Peyer's patch (tissue), 4 donors: ENCODE data around the gene AP1S1. TPM values are rescaled to one million over a fixed set of nuclear protein-coding genes. Genes with fewer than 3 reads are reported as not detected.

Experiments used
- DNase-seq, 3 donors: peaks; one replicate each; pipeline ENCODE4 v3.0.0-alpha.2; 2017 to 2019
- H3K27ac ChIP-seq, 4 donors: fragments of 200-600 bp; sonication (generic); one replicate each; pipeline ENCODE4 v1.5.1; 2016 to 2019
- H3K27me3 ChIP-seq, 2 donors: fragments of 200-600 bp; sonication (generic); one replicate each; pipeline ENCODE4 v1.5.1; 2019
- H3K36me3 ChIP-seq, 3 donors: fragments of 200-600 bp; sonication (generic); one replicate each; pipeline ENCODE4 v1.5.1; 2016 to 2019
- H3K4me1 ChIP-seq, 4 donors: fragments of 200-600 bp; sonication (generic); one replicate each; pipeline ENCODE4 v1.5.1; 2016 to 2019
- H3K4me3 ChIP-seq, 4 donors: fragments of 200-600 bp; sonication (generic); 1 replicate in 3 of 4; 2 replicates in 1 of 4; pipeline ENCODE4 v1.5.1; 2016 to 2019; ENCODE audit warnings: mild to moderate bottlenecking in 1 of 4
- H3K9me3 ChIP-seq, 4 donors: fragments of 200-600 bp; sonication (generic); one replicate each; pipeline ENCODE4 v1.5.1; 2016 to 2019; ENCODE audit warnings: mild to moderate bottlenecking in 1 of 4
- CTCF ChIP-seq, 6 experiments: fragments of 450-650 bp in 4 of 6; fragments of 200-600 bp in 2 of 6; sonication (generic) in 1 of 6; IDR thresholded peaks; one replicate each; pipeline ENCODE4 v1.5.1; 2017 to 2019; ENCODE audit warnings: antibody characterized with exemption in 6 of 6, mild to moderate bottlenecking in 3 of 6, moderate library complexity in 1 of 6
- POLR2A ChIP-seq, 2 donors: fragments of 450-650 bp; IDR thresholded peaks; one replicate each; pipeline ENCODE4 v1.5.1; 2017; ENCODE audit warnings: antibody characterized with exemption in 2 of 2, mild to moderate bottlenecking in 2 of 2, moderate library complexity in 2 of 2
- total RNA-seq, 4 donors: library from RNA; depleted of rRNA; stranded (reverse); fragments of >200 nt; gene quantifications; one replicate each; pipeline ENCODE4 v1.1.0, GENCODE V29; 2016

The AP1S1 gene
- total RNA-seq, 4 donors from 2014 or later, result 53.6 to 136 (median 95.7) TPM

GRCh38 chr7:101162551-101163278, 8.4 kb downstream of the AP1S1 start:
- Histone ChIP-seq H3K4me1 (peaks cover 3 to 45% (median 27%) of the 10 kb centered on the region in 4 donors), H3K4me3 (peak overlapping the region; percentile 28 to 57 (median 42)), H3K36me3 (peaks cover 0 to 26% (median 0%) of the 10 kb centered on the region in 3 donors), H3K27ac (peak overlapping the region in 2 of 4 donors; percentile 14 to 25), H3K9me3 (peaks cover 0 to 3% (median 0%) of the 10 kb centered on the region in 4 donors), H3K27me3 (peaks cover 0 to 38% of the 10 kb centered on the region in 2 donors)
- DNase-seq, result no peak
- TF ChIP-seq POLR2A (IDR thresholded peaks at IDR 0.05) (no peak), CTCF (IDR thresholded peaks at IDR 0.05) (no peak)

- Histone ChIP-seq H3K27me3 (peaks cover 0 to 38% of the 10 kb centered on the region in 2 donors), H3K4me3 (peak overlapping the region; percentile 28 to 57 (median 42)), H3K4me1 (peaks cover 3 to 45% (median 27%) of the 10 kb centered on the region in 4 donors), H3K36me3 (peaks cover 0 to 19% (median 0%) of the 10 kb centered on the region in 3 donors), H3K9me3 (peaks cover 0 to 3% (median 0%) of the 10 kb centered on the region in 4 donors), H3K27ac (no peak overlapping the region)
- TF ChIP-seq POLR2A (IDR thresholded peaks at IDR 0.05) (no peak), CTCF (IDR thresholded peaks at IDR 0.05) (no peak)
- no peak for DNase-seq
Observed at GRCh38 chr7:101163279-101164070, 9.2 kb downstream of the AP1S1 start.

GRCh38 chr7:101164071-101164840, 10.0 kb downstream of the AP1S1 start:
- peak overlapping the region in 3 of 4 donors; percentile 37 to 57 (median 47) for H3K4me3 ChIP-seq
- no peak overlapping the region for H3K27ac ChIP-seq
- DNase-seq, result no peak
- peaks cover 0 to 11% (median 0%) of the 10 kb centered on the region in 3 donors for H3K36me3 ChIP-seq
- peaks cover 3 to 48% (median 27%) of the 10 kb centered on the region in 4 donors for H3K4me1 ChIP-seq
- H3K9me3 ChIP-seq, result peaks cover 0 to 3% (median 0%) of the 10 kb centered on the region in 4 donors
- TF ChIP-seq CTCF (IDR thresholded peaks at IDR 0.05), result no peak
- TF ChIP-seq POLR2A (IDR thresholded peaks at IDR 0.05), result no peak
- peaks cover 0 to 38% of the 10 kb centered on the region in 2 donors for H3K27me3 ChIP-seq

GRCh38 chr7:101165075-101165957, 11.0 kb downstream of the AP1S1 start, which contains the start of gene VGF:
VGF (minus strand) TSS chr7:101165569; CDS start chr7:101164843, 726 bp downstream.
- peaks cover 0 to 1% (median 0%) of the 10 kb centered on the region in 3 donors for H3K36me3 ChIP-seq
- H3K27me3 ChIP-seq, result peaks cover 0 to 42% of the 10 kb centered on the region in 2 donors
- peaks cover 3 to 58% (median 31%) of the 10 kb centered on the region in 4 donors for H3K4me1 ChIP-seq
- peaks cover 0 to 3% (median 0%) of the 10 kb centered on the region in 4 donors for H3K9me3 ChIP-seq
- peak within 1 kb of the TSS in 2 of 4 donors; percentile 10 to 17 for H3K4me3 ChIP-seq
- no peak within 1 kb of the TSS for H3K27ac ChIP-seq
- peak; percentile 86 to 96 (median 96) for DNase-seq
- TF ChIP-seq CTCF (IDR thresholded peaks at IDR 0.05) (no peak), POLR2A (IDR thresholded peaks at IDR 0.05) (no peak)
